ENCODE results near the gene PKNOX2. TPM values are rescaled to one million over a fixed set of nuclear protein-coding genes. Genes with fewer than 3 reads are reported as not detected.

The PKNOX2 gene
- total and polyA plus RNA-seq, 2 of the 4 experiments (the other 2 are of a cell fraction): 0.72 to 2.3 TPM

GRCh38 chr11:125348674-125349309 lies 184.2 kb downstream of the PKNOX2 start:
- no peaks in the 10 kb centered on the region; the same call in 1 of the 2 replicates for H3K4me1 ChIP-seq (ENCODE audit: control insufficient read depth, insufficient read depth, low read length)
- DNase-seq (peak; percentile 19), ATAC-seq (ENCODE audit: low read depth) (peak; percentile 90)
- H2AK9ac ChIP-seq (replicated peaks; ENCODE audit: low read depth, low read length, poor library complexity): peak overlapping the region; percentile 38
- H3K4me2 ChIP-seq (ENCODE audit: low read depth, low read length): no peak overlapping the region
- H3K27ac ChIP-seq (ENCODE audit: insufficient read depth, low read length): no peak overlapping the region
- H2AK5ac ChIP-seq (ENCODE audit: low read depth, low read length): peak overlapping the region; percentile 44
- in situ Hi-C loops (cut with MboI; ENCODE audit: low sequenced_read_pairs) (loop anchor here (5.0 kb wide), 1 partner anchor 186 kb away; the partner anchor contains the start of gene PKNOX2), dilution Hi-C loops (cut with HindIII; ENCODE audit: low sequenced_read_pairs, unreplicated experiment) (no loop called here), intact Hi-C loops (cut with micrococcal nuclease) (loop anchor here (1.0 to 5.0 kb wide), 6 partner anchors 57 to 526 kb away; no protein-coding TSS in a partner anchor)
- BruUV-seq (replicated peaks): no TSS peak
- H4K91ac ChIP-seq (ENCODE audit: insufficient read depth, low read depth, low read length): no peak overlapping the region
- POLR2A ChIA-PET (ENCODE audit: unreplicated experiment): no interaction called here
- H2BK20ac ChIP-seq (ENCODE audit: low read depth, low read length): peak overlapping the region; percentile 69; the same call in 1 of the 2 replicates
- no peak overlapping the region for H3K18ac ChIP-seq (ENCODE audit: low read depth, low read length)
- H2BK120ac ChIP-seq (ENCODE audit: low read depth, low read length): peak overlapping the region; percentile 62
- H3K14ac ChIP-seq (replicated peaks; ENCODE audit: low read depth, low read length): no peak overlapping the region
- H2BK5ac ChIP-seq (ENCODE audit: low read depth, low read length, poor library complexity, severe bottlenecking): no peak overlapping the region
- 81% methylated on average over 2 of the region's 9 CpGs; no CpG with 5 or more reads in 1 of the 2 experiments for WGBS, 2 experiments (ENCODE audit: extremely low coverage in 2 of 2, insufficient read length in 1 of 2)
- no peak overlapping the region; a peak in 1 of 4 replicates for H4K8ac ChIP-seq (ENCODE audit: low read depth in 2 of 2, low read length in 2 of 2)
- TF ChIP-seq CTCF (conservative IDR thresholded peaks at IDR 0.05; ENCODE audit: low read depth, low read length): peak; percentile 83
- peak; percentile 50; the same call in 1 of the 2 replicates for TF ChIP-seq MAZ (IDR thresholded peaks at IDR 0.05; ENCODE audit: borderline replicate concordance, low read depth, low read length)
- no peak for TF ChIP-seq NFE2L2 (IDR thresholded peaks at IDR 0.05; ENCODE audit: low read depth, low read length)
- peak; percentile 71 for TF ChIP-seq SMC3 (IDR thresholded peaks at IDR 0.05; ENCODE audit: low read depth, low read length)
- no peak for TF ChIP-seq RCOR1 (IDR thresholded peaks at IDR 0.05; ENCODE audit: insufficient replicate concordance, low read length)
- no peak for TF ChIP-seq BHLHE40 (IDR thresholded peaks at IDR 0.05; ENCODE audit: low read depth, low read length)
- TF ChIP-seq RAD21 (IDR thresholded peaks at IDR 0.05; ENCODE audit: low read length): peak; percentile 75
- no peak for TF ChIP-seq CHD1 (IDR thresholded peaks at IDR 0.05; ENCODE audit: low read depth, low read length)
- H3K23ac ChIP-seq (ENCODE audit: low read depth, low read length): no peak overlapping the region
- CTCF ChIA-PET: interaction anchor here (0.6 to 1.2 kb wide), 3 partner anchors 66 to 196 kb away, joined by 3 read pairs; no protein-coding TSS in a partner anchor
- H3K9ac ChIP-seq (ENCODE audit: low read depth, low read length): no peak overlapping the region
- H3K4me3 ChIP-seq (ENCODE audit: insufficient read depth, low read depth, low read length): no peak overlapping the region
- no peaks in the 10 kb centered on the region for H3K79me1 ChIP-seq (ENCODE audit: low read depth in 1 of 2, low read length in 2 of 2)
- H3K4ac ChIP-seq (ENCODE audit: low read depth, low read length): peak overlapping the region; percentile 32
- no peak overlapping the region for H3K56ac ChIP-seq (ENCODE audit: extremely low read depth, insufficient read depth, low read length)
- peak overlapping the region; percentile 68 for H2AFZ ChIP-seq (replicated peaks; ENCODE audit: low read length, poor library complexity)
- no peaks in the 10 kb centered on the region; the same call in 1 of the 2 replicates for H3K27me3 ChIP-seq (ENCODE audit: control insufficient read depth, insufficient read depth, low read length)
- H3K36me3 ChIP-seq (ENCODE audit: control insufficient read depth, insufficient read depth, low read length): no peaks in the 10 kb centered on the region
- no peak overlapping the region; the same call in 2 of the 3 replicates for H2BK15ac ChIP-seq (ENCODE audit: low read depth, low read length)
- H3K9me3 ChIP-seq (ENCODE audit: control insufficient read depth, insufficient read depth, low read length): no peaks in the 10 kb centered on the region
- no peak overlapping the region for H4K5ac ChIP-seq (ENCODE audit: low read depth, low read length)
- H4K20me1 ChIP-seq (ENCODE audit: insufficient read depth, low read length): no peaks in the 10 kb centered on the region
- H3K9me1 ChIP-seq (ENCODE audit: insufficient read depth, low read length): no peaks in the 10 kb centered on the region

Data from IMR-90 (cell line).